ENCODE measurements around the gene NDUFC1.
"Not testable (repeated sequence)": the region's sequence is repeated elsewhere in the genome, so short reads cannot be mapped to it uniquely, and the experiment has no call there.

The NDUFC1 gene

GRCh38 chr4:139301821-139302611, at the start of gene NDUFC1:
TSS of gene NDUFC1 (minus strand) at chr4:139302477. CDS start at chr4:139295798, 6,679 bp downstream.
- H3K4me3 ChIP-seq (ENCODE audit: low read depth, low read length) = peak within 1 kb of the TSS; percentile 97

GRCh38 chr4:139337612-139338011, 35.3 kb upstream of the NDUFC1 start:
- H3K4me3 ChIP-seq (ENCODE audit: low read depth, low read length) = no peak overlapping the region

- no peak overlapping the region for H3K4me3 ChIP-seq (ENCODE audit: low read depth, low read length)
Measured at GRCh38 chr4:139333046-139333445, 30.8 kb upstream of the NDUFC1 start.

- H3K4me3 ChIP-seq (ENCODE audit: low read depth, low read length) = no peak overlapping the region
Measured at GRCh38 chr4:139331185-139331584, 28.9 kb upstream of the NDUFC1 start.

- H3K4me3 ChIP-seq (ENCODE audit: low read depth, low read length) = no peak overlapping the region
Measured at GRCh38 chr4:139330283-139330682, 28.0 kb upstream of the NDUFC1 start.

GRCh38 chr4:139329665-139330200, 27.5 kb upstream of the NDUFC1 start:
- no peak overlapping the region for H3K4me3 ChIP-seq (ENCODE audit: low read depth, low read length)

GRCh38 chr4:139324620-139325019, 22.3 kb upstream of the NDUFC1 start:
- H3K4me3 ChIP-seq (ENCODE audit: low read depth, low read length) = no peak overlapping the region

GRCh38 chr4:139322541-139322940, 20.3 kb upstream of the NDUFC1 start:
- not testable (repeated sequence) for H3K4me3 ChIP-seq (ENCODE audit: low read depth, low read length)

GRCh38 chr4:139322070-139322469, 19.8 kb upstream of the NDUFC1 start:
- H3K4me3 ChIP-seq (ENCODE audit: low read depth, low read length) = not testable (repeated sequence)

- H3K4me3 ChIP-seq (ENCODE audit: low read depth, low read length) = no peak overlapping the region
Measured at GRCh38 chr4:139319571-139319970, 17.3 kb upstream of the NDUFC1 start.

- no peak overlapping the region for H3K4me3 ChIP-seq (ENCODE audit: low read depth, low read length)
Measured at GRCh38 chr4:139317635-139318034, 15.4 kb upstream of the NDUFC1 start.

GRCh38 chr4:139316733-139317132, 14.5 kb upstream of the NDUFC1 start:
- no peak overlapping the region for H3K4me3 ChIP-seq (ENCODE audit: low read depth, low read length)

GRCh38 chr4:139315221-139315675, 13.0 kb upstream of the NDUFC1 start:
- H3K4me3 ChIP-seq (ENCODE audit: low read depth, low read length) = no peak overlapping the region

GRCh38 chr4:139314047-139314800, 11.9 kb upstream of the NDUFC1 start:
- H3K4me3 ChIP-seq (ENCODE audit: low read depth, low read length) = no peak overlapping the region

GRCh38 chr4:139313414-139313813, 11.1 kb upstream of the NDUFC1 start:
- not testable (repeated sequence) for H3K4me3 ChIP-seq (ENCODE audit: low read depth, low read length)

- no peak overlapping the region for H3K4me3 ChIP-seq (ENCODE audit: low read depth, low read length)
Measured at GRCh38 chr4:139312552-139313332, 10.5 kb upstream of the NDUFC1 start.

- no peak overlapping the region for H3K4me3 ChIP-seq (ENCODE audit: low read depth, low read length)
Measured at GRCh38 chr4:139311909-139312308, 9.6 kb upstream of the NDUFC1 start.

- H3K4me3 ChIP-seq (ENCODE audit: low read depth, low read length) = no peak overlapping the region
Measured at GRCh38 chr4:139304920-139305319, 2.6 kb upstream of the NDUFC1 start.

GRCh38 chr4:139301113-139301820, 1.0 kb downstream of the NDUFC1 start, which contains the start of gene NAA15:
TSS of gene NAA15 (plus strand) at chr4:139301505. CDS start at chr4:139301778, 273 bp downstream.
- H3K4me3 ChIP-seq (ENCODE audit: low read depth, low read length) = peak within 1 kb of the TSS; percentile 97

GRCh38 chr4:139300431-139301112, 1.7 kb downstream of the NDUFC1 start:
- peak overlapping the region; percentile 97 for H3K4me3 ChIP-seq (ENCODE audit: low read depth, low read length)
